ACHN (cell line): Measurements from ENCODE around the gene C6orf89.
"Not testable (repeated sequence)": the region's sequence is repeated elsewhere in the genome, so short reads cannot be mapped to it uniquely, and the experiment has no call there.

Experiments
- DNase-seq: peaks from one replicate; pipeline ENCODE4 v3.0.0-alpha.2; 2015
- in situ Hi-C: cut with HindIII; loops from 2 replicates; pipeline ENCODE4 v1.10.0; 2017; ENCODE audit warnings: low sequenced_read_pairs, low pct_ligation_motif_present, low pct_unique_long_range_greater_than_20kb

The C6orf89 gene

DNA sequence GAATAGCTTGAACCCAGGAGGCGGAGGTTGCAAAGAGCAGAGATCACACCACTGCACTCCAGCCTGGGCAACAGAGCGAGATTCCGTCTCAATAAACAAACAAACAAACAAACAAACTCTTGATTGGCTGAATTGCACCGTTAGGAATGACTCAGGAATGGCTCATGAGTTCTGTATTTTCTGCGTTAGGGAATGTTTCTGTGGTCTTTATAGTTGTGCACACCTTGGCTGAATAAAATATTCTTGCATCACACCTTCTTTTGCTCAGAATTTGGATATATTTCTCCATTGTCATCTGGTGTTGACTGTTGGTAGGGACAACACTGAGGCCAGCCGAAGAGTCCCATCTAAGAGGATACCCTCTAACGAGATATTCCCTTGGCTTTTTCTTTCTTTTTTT lies 49.1 kb downstream of the C6orf89 start:
- in situ Hi-C loops, result no loop called here
- no peak for DNase-seq

DNA sequence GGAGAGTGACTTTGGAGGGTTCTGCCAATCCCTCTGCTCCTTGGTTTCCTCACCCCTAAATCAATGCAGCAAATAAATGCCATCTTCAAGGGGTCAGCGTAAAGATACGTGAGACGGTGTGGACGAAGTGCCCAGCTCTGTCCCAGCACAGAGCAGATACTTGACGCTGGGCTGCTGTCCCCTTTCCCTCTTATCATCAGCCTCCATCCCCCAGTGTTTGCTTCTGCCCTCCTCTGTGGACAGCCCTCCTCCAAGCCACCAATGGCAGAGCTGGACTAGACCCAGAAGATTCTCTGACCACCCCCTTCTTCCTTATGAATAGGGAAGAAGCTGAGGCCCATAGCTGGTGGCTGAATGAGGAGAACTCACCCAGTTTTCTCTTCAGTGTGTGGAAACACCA lies 51.1 kb downstream of the C6orf89 start:
- in situ Hi-C loops, result no loop called here
- no peak for DNase-seq

DNA sequence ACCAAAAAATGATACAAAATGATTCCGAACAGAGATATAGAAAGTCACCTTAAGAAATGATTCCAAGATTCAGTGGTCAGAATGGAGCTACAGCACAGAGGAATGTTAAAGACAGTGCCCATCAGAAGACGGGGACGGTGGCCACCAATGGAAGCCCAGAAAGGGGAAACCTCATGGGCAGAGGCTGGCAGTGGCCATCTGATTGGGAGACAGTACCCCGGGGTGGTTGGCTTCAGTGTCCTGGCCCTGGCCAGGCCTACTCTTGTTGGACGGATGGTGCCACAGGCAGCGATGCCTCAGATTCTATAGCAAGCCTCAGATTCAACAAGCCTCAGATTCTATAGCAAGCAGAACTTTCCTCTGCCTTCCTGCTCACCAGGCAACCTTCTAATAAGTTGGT lies 52.1 kb downstream of the C6orf89 start:
- DNase-seq, result no peak
- in situ Hi-C loops, result no loop called here

DNA sequence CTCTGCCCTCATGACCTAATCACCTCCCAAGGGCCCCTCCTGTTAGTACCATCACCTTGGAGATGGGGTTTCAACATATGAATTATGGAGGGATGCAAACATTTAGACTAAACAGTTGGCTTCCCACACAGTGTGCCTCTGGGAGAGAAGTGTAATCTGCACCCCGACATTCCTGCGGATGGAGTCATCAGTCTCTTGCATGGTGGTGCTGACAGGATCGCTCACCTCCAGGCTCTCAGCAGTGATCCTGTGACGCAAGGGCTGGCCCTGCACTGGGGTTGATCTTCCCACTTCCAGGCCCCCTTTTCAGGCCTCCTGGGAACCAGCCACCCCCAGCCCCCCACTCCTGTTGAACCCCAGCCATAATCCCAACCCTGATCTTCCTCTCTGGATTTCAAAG lies 52.8 kb downstream of the C6orf89 start:
- in situ Hi-C loops, result no loop called here
- DNase-seq, result no peak

DNA sequence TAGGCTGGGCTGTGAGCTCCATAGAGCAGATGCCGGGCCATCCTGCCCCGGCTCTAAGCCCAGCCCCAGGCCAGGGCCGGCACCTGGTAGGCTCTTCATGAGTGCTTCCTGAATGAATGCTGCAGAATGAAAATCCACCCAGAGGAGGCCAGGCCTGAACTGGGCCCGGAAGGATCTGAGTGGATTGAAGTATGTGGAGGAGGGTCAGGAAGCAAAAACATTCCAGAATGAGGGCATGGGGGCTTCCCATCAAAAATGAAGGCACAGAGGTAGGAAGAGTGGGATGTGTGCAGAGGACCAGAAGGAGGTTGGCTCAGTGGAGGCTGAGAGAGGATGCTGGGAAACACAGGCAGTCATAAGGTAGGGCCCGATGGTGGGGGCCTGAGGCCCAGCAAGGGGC lies 53.3 kb downstream of the C6orf89 start:
- in situ Hi-C loops, DNase-seq: not testable (repeated sequence)

DNA sequence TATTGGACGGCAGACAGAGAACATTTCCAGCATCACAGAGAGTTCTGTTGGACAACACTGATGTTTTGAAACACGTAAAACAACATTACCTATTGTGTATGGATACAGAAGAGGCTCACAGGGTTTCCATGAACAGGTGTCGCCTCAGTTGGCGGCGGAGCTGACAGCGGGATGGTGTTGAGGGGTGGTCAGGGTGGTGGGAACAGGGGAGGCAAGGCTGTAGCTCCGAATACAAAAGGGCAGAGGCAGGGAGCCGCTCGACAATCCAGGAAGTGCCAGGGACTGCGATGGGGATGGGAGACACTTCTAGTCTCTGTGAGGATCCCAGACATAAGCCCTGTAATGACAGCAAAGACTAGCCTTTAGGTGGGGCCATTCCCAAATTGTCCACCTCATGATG lies 54.3 kb downstream of the C6orf89 start:
- in situ Hi-C loops, result no loop called here
- no peak for DNase-seq

DNA sequence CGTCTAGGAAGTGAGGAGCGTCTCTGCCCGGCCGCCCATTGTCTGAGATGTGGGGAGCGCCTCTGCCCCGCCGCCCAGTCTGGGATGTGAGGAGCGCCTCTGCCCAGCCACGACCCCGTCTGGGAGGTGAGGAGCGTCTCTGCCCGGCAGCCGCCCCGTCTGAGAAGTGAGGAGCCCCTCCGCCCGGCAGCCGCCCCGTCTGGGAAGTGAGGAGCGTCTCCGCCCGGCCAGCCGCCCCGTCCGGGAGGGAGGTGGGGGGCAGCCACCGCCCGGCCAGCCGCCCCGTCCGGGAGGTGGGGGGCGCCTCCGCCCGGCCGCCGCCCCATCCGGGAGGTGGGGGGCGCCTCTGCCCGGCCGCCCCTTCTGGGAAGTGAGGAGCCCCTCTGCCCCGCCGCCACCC lies 55.8 kb downstream of the C6orf89 start:
- DNase-seq, in situ Hi-C loops: not testable (repeated sequence)

DNA sequence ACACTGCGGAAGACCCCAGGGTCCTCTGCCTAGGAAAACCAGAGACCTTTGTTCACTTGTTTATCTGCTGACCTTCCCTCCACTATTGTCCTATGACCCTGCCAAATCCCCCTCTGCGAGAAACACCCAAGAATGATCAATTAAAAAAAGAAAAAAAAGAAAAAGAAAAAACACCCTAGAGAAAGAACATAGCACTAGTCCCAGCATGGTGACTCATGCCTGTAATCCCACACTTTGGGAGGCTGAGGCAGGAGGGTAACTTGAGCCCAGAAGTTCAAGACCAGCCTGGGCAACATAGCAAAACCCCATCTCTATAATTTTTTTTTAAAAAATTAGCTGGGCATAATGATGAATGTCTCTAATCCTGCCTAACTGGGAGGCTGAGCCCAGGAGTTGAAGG lies 56.6 kb downstream of the C6orf89 start:
- in situ Hi-C loops, result not testable (repeated sequence)

DNA sequence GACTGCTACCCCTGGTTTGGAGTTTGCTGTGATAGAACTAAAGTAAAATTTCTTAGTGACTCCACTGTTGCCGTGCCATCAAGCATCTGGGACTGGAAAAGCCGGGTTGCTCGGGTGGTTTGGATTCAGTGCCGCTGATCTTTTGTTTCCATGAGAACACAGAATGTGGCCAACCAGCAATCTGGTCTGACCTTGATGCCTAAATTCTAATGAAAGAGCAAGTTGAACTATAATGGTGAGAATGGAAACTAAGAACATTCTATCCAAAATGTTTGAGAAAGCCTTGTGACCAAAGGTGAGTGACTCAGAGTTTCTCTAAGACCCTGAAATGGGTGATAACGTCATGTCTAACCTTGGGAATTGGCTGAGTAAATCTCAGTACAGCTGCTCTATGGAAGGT lies 58.9 kb downstream of the C6orf89 start:
- in situ Hi-C loops, result no loop called here
- no peak for DNase-seq

More for the DNA sequence above, 56.6 kb downstream of the C6orf89 start:
- not testable (repeated sequence) for DNase-seq

DNA sequence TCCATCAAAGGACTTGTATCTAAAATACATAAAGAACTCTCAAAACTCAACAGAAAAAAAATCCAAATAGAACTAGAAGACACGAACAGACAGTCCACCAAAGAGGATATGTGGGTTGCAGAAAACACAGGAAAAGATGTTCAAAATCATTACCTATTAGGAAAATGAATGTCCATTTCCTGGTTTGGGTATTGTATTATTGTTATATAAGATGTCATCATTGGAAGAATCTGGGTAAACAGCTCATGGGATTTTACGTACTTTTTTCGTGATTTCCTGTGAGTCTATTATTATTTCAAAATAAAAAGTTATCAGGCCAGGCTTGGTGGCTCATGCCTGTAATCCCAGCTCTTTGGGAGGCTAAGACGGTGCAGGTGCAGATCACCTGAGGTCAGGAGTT lies 59.5 kb downstream of the C6orf89 start:
- in situ Hi-C loops, result no loop called here
- no peak for DNase-seq

DNA sequence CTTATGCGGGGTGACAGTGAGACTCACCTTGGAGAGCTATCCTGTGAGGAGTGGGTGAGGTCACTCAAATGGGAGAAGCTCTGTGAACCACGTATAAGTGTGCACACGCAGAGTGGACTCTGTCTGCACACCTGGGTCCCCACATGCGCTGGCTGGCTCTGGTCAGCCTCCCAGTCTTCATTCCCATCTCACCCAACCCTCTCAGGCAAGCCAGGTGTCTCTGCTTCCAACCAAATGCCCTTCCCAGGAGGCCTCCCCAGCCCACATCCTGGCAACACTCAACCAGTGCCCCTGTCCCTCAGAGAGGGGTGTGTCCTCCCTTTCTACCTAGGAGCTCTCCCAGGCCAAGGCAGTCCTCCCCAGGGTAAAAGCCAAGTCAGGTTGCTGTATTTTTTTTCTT lies 60.8 kb downstream of the C6orf89 start:
- in situ Hi-C loops, result no loop called here
- DNase-seq, result no peak

DNA sequence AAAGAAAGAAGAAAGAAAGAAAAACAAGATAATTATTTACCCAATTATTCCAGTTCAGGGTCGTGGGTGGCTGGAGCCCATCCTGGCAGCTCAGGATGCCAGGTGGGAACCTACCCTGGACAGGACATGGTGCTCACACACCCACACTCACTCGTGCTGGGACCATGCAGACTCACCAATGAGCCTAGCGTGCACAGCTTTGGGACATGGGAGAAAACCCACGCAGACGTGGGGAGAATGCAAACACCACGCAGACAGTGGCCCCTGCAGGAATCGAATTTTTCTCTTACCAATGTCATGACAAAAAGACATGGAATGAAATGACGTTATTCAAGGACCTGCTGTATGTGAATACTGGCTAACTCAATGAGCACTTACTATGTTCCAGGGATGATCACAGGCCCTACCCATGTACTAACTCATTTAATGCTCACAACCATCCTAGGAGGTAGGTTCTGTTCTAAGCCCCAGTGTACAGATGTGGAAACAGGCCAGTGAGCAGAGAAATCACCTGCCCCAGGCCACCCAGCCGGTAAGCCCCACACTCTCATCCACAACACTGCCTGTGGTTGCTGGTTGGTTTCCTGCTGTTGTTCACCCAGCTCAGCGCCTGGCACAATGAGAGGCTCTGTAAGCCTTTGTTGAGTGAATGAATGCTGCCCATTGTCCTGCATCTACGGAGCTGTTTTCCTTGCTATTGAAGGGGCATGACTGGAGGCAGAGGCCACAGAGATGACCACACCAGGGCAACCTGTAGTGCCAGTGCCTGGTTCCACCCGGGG lies 62.0 kb downstream of the C6orf89 start:
- in situ Hi-C loops, result no loop called here

DNA sequence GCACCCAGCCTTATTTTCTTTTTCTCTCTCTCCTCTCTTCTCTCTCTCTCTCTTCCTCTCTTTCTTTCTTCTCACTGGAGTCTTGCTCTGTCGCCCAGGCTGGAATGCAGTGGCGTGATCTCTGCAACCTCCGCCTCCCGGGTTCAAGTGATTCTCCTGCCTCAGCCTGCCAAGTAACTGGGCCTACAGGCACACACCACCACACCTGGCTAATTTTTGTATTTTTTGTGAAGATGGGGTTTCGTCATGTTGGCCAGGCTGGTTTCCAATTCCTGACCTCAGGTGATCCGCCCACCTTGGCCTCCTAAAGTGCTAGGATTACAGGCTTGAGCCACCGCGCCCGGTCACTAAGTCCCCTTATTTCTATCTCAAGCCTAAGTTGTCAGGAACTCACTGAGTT lies 63.3 kb downstream of the C6orf89 start:
- in situ Hi-C loops, DNase-seq: not testable (repeated sequence)

More for the DNA sequence above, 62.0 kb downstream of the C6orf89 start:
- no peak for DNase-seq

DNA sequence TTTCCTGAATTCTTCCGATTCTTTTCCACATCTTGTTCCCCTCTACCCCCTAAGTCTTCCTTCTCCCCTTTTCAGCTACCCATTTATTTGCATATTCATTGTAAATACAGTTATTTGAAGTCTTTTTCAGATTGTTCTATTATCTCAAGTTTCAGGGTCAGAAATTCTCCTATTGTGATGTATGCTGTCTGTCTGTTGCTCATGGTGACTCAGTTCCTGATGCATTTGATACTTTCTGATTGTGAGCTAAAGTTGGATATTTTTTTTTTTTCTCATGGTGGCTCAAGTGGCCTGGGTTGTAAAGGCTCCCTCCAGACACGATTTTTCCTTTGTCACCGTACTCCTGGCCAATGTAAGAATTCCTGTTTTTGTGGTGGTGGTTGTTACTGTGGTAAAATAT lies 63.9 kb downstream of the C6orf89 start:
- no peak for DNase-seq
- in situ Hi-C loops, result no loop called here

DNA sequence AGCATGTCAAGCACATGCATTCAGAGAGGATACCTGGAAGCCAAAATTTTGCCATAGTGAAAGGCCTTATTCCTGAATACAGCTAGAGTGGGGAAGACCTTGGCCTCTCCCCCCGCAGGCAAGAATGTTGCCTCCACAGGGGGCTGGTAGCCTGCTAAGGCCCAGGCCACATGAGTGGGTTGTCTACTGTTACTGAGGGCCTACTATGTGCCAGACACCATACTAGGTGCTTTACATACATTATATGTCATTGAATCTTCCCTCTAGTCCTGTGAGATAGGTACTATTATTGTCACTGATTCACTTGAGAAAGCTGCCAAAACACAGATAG lies 68.1 kb downstream of the C6orf89 start:
- in situ Hi-C loops, result no loop called here
- no peak for DNase-seq

DNA sequence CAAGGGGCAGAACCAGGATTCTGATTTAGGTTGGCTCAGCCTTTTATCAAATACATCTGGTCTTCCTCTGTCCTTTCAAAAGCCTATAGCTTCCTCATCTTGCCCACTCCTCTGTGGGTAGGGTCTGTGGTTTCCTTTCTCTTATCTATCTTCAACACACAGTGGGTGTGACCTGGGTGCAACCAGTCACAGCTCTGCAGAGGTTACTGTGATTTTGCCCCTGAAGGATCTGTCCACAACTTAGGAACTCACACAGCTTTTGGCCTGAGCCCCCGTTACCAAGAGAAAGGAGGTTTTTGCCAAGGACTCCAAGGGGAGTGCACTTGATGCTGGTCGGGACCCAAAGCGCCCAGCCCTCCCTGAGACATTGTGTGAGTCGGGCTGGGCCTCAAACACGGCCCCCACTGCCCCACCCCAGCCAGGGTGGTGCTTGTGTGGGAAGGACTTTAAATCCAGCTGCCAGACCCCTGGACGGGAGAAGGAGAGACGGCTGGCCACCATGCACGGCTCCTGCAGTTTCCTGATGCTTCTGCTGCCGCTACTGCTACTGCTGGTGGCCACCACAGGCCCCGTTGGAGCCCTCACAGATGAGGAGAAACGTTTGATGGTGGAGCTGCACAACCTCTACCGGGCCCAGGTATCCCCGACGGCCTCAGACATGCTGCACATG lies 68.6 kb downstream of the C6orf89 start, which contains the start of gene PI16:
TSS of gene PI16 (plus strand) at position 477 of the 670 bp plus-strand sequence. CDS start at position 500, 23 bp downstream.
- in situ Hi-C loops, result no loop called here
- no peak for DNase-seq

DNA sequence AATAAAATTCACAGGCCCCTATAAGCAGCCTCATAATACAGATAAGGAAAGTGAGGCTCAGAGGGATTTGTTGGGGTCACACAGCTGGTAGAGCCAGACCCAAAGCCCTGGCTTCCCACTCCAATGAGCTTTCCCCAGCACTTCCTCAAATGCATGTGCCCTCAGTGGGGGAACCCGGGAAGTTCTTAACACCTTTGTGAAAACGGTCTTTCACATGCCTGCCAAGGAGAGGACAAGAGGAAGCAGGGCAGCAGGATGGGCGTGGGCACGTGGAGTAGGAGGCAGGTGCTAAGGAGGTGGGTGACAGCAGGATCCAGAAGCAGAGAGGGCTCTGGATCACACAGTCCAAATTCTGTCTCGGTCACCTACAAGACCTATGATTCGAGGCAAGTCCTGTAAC lies 69.4 kb downstream of the C6orf89 start:
- no peak for DNase-seq
- in situ Hi-C loops, result no loop called here

DNA sequence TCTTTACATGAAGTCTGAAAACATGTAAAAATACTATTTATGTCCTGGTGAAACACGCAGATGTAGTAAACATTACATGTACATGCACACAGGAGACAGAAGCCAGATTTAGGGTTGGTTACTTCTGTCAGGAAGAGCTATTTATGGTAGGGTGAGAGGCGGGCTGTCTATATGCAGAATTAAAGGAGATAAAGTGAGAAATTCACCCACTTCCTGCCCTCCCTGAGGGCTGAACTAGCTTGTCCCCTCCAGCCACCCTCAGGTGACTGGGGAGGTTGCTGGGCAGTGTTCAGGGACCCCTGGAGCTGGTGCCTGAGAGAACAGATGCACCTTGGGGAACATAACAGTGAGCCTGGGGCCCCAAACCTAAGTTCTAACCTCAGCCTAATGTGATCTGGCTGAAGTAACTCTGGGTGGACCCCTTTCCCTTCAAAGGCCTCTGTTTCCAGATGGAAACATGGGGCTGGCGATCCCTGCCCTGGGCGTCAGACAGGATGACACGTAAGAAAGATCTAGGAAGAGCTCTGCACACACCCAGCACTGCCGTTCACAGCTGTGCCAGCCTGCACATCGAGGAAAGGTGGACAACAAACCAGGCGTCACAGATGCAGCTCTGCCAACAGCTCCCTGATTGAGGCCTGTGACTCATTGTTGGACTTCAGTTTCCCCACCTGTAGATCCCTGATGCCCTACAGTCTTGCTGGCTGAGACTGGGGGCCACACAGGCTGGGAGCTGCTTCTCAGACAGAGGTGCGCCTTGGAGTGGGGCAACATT lies 70.1 kb downstream of the C6orf89 start:
- in situ Hi-C loops, result no loop called here
- peak; percentile 9 for DNase-seq

DNA sequence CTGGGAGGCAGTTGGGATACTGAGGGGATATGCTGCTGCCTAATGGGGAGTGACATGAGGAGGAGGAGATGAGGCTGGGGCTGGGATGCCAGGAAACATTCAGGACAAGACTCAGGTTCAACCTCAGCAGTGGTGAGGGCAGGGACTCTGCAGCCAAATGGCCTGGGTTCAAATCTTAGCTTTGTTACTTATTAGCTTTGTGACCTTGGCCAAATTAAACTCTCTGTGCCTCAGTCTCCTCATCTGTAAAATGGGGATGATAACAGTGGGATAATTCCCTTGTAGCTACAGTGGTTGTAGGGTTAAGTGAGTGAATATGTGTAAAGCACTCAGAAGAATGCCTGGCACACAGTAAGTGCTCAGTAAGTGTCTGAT lies 70.7 kb downstream of the C6orf89 start:
- in situ Hi-C loops, result no loop called here
- DNase-seq, result no peak
